Neutrophil (primary cell): ENCODE data around the gene LEFTY2.
A peak's percentile ranks its signal among the peaks of the same experiment; 100 is the strongest.

Experiments
- H3K27ac ChIP-seq: fragments of 200-600 bp; sonication (generic); 2 replicates; pipeline ENCODE4 v1.5.1; 2016; ENCODE audit warnings: mild to moderate bottlenecking, moderate library complexity
- H3K27me3 ChIP-seq: fragments of 200-600 bp; sonication (generic); 2 replicates; pipeline ENCODE4 v1.6.0; 2016; ENCODE audit warnings: mild to moderate bottlenecking
- H3K36me3 ChIP-seq: fragments of 200-600 bp; sonication (generic); 2 replicates; pipeline ENCODE4 v1.5.1; 2017
- H3K4me1 ChIP-seq, 2 experiments: fragments of 200-600 bp in 1 of 2; sonication (generic) in 1 of 2; 1 replicate in 1 of 2; 2 replicates in 1 of 2; pipeline versions ENCODE4 v1.5.1 to v1.6.1; 2013 to 2016; ENCODE audit warnings: low read depth in 1 of 2, low read length in 1 of 2, mild to moderate bottlenecking in 1 of 2, moderate library complexity in 1 of 2; ENCODE audit not compliant: control insufficient read depth in 1 of 2, insufficient read depth in 1 of 2
- H3K4me3 ChIP-seq, 2 experiments: fragments of 200-600 bp in 1 of 2; sonication (generic) in 1 of 2; 1 replicate in 1 of 2; 2 replicates in 1 of 2; pipeline ENCODE4 v1.5.1; 2013 to 2016; ENCODE audit warnings: low read depth in 1 of 2, low read length in 1 of 2, mild to moderate bottlenecking in 1 of 2, moderate library complexity in 1 of 2
- H3K9me3 ChIP-seq: fragments of 200-600 bp; sonication (generic); 2 replicates; pipeline ENCODE4 v1.5.1; 2016
- CTCF ChIP-seq: fragments of 200-600 bp; sonication (generic); IDR thresholded peaks from 2 replicates; pipeline ENCODE4 v1.5.1; 2016; ENCODE audit warnings: antibody characterized with exemption

LEFTY2 gene

GRCh38 chr1:225921734-225922709 is 19.0 kb downstream of the LEFTY2 start:
- Histone ChIP-seq H3K36me3 (peaks cover 33% of the 10 kb centered on the region), H3K4me3 (no peak overlapping the region), H3K9me3 (no peaks in the 10 kb centered on the region), H3K27me3 (no peaks in the 10 kb centered on the region), H3K4me1 (peaks cover 30 to 42% of the 10 kb centered on the region in 2 experiments), H3K27ac (peak overlapping the region; percentile 0)
- TF ChIP-seq CTCF: no peak

- H3K4me1 ChIP-seq: peaks cover 20 to 32% of the 10 kb centered on the region in 2 experiments
- peaks cover 53% of the 10 kb centered on the region for H3K36me3 ChIP-seq
- H3K9me3 ChIP-seq: no peaks in the 10 kb centered on the region
- peak overlapping the region; percentile 57 for H3K27ac ChIP-seq
- TF ChIP-seq CTCF: no peak
- no peak overlapping the region for H3K4me3 ChIP-seq
- H3K27me3 ChIP-seq: no peaks in the 10 kb centered on the region
These were observed 21.1 kb downstream of the LEFTY2 start for GRCh38 chr1:225919906-225920305.

- Histone ChIP-seq H3K4me3 (no peak overlapping the region), H3K27ac (no peak overlapping the region), H3K27me3 (no peaks in the 10 kb centered on the region), H3K36me3 (peaks cover 54% of the 10 kb centered on the region), H3K4me1 (peaks cover 10 to 20% of the 10 kb centered on the region in 2 experiments), H3K9me3 (no peaks in the 10 kb centered on the region)
- no peak for TF ChIP-seq CTCF
These were observed 22.7 kb downstream of the LEFTY2 start for GRCh38 chr1:225918280-225918679.

- Histone ChIP-seq H3K4me3 (no peak overlapping the region), H3K27me3 (no peaks in the 10 kb centered on the region), H3K36me3 (peaks cover 54% of the 10 kb centered on the region), H3K9me3 (no peaks in the 10 kb centered on the region), H3K27ac (no peak overlapping the region), H3K4me1 (peaks cover 3 to 12% of the 10 kb centered on the region in 2 experiments)
- no peak for TF ChIP-seq CTCF
These were observed 23.5 kb downstream of the LEFTY2 start for GRCh38 chr1:225917536-225917935.

- no peaks in the 10 kb centered on the region for H3K9me3 ChIP-seq
- peaks cover 50% of the 10 kb centered on the region for H3K36me3 ChIP-seq
- no peak overlapping the region for H3K27ac ChIP-seq
- no peak for TF ChIP-seq CTCF
- no peak overlapping the region for H3K4me3 ChIP-seq
- peaks cover 0 to 8% of the 10 kb centered on the region in 2 experiments for H3K4me1 ChIP-seq
- no peaks in the 10 kb centered on the region for H3K27me3 ChIP-seq
These were observed 23.9 kb downstream of the LEFTY2 start for GRCh38 chr1:225917101-225917500.
